Measurements from ENCODE around the gene BRCC3. TPM values are rescaled to one million over a fixed set of nuclear protein-coding genes. Genes with fewer than 3 reads are reported as not detected.

BRCC3 gene
- total RNA-seq, 1 donor from 2014 or later, result 15.8 TPM

- no peak for DNase-seq (ENCODE audit: low spot score)
- no peaks in the 10 kb centered on the region for H3K4me1 Mint-ChIP-seq (ENCODE audit: low read depth)
- no peak overlapping the region for H3K27ac Mint-ChIP-seq (ENCODE audit: unreplicated experiment)
- no peak overlapping the region for H3K4me3 Mint-ChIP-seq (ENCODE audit: unreplicated experiment)
- H3K36me3 Mint-ChIP-seq (ENCODE audit: low read depth), result peaks cover 2% of the 10 kb centered on the region
- no peak for TF ChIP-seq CTCF (IDR thresholded peaks at IDR 0.05)
- H3K27me3 Mint-ChIP-seq (ENCODE audit: low read depth), result no peaks in the 10 kb centered on the region
- H3K9me3 Mint-ChIP-seq (ENCODE audit: low read depth), result peaks cover 2% of the 10 kb centered on the region
Measured at GRCh38 chrX:155105919-155106318, 34.6 kb downstream of the BRCC3 start.

- Mint-ChIP-seq H3K9me3 (ENCODE audit: low read depth) (peaks cover 19% of the 10 kb centered on the region), H3K4me3 (ENCODE audit: unreplicated experiment) (no peak overlapping the region), H3K27ac (ENCODE audit: unreplicated experiment) (no peak overlapping the region), H3K36me3 (ENCODE audit: low read depth) (peaks cover 2% of the 10 kb centered on the region), H3K27me3 (ENCODE audit: low read depth) (no peaks in the 10 kb centered on the region), H3K4me1 (ENCODE audit: low read depth) (no peaks in the 10 kb centered on the region)
- no peak for DNase-seq (ENCODE audit: low spot score)
- no peak for TF ChIP-seq CTCF (IDR thresholded peaks at IDR 0.05)
Measured at GRCh38 chrX:155108427-155108826, 37.1 kb downstream of the BRCC3 start.

- H3K36me3 Mint-ChIP-seq (ENCODE audit: low read depth), result peaks cover 3% of the 10 kb centered on the region
- no peak overlapping the region for H3K4me3 Mint-ChIP-seq (ENCODE audit: unreplicated experiment)
- no peaks in the 10 kb centered on the region for H3K4me1 Mint-ChIP-seq (ENCODE audit: low read depth)
- peaks cover 32% of the 10 kb centered on the region for H3K9me3 Mint-ChIP-seq (ENCODE audit: low read depth)
- H3K27me3 Mint-ChIP-seq (ENCODE audit: low read depth), result no peaks in the 10 kb centered on the region
- no peak for DNase-seq (ENCODE audit: low spot score)
- no peak overlapping the region for H3K27ac Mint-ChIP-seq (ENCODE audit: unreplicated experiment)
- no peak for TF ChIP-seq CTCF (IDR thresholded peaks at IDR 0.05)
Measured at GRCh38 chrX:155112171-155112570, 40.9 kb downstream of the BRCC3 start.

GRCh38 chrX:155113097-155113496 lies 41.8 kb downstream of the BRCC3 start:
- no peak for TF ChIP-seq CTCF (IDR thresholded peaks at IDR 0.05)
- Mint-ChIP-seq H3K27me3 (ENCODE audit: low read depth) (no peaks in the 10 kb centered on the region), H3K36me3 (ENCODE audit: low read depth) (peaks cover 4% of the 10 kb centered on the region), H3K9me3 (ENCODE audit: low read depth) (peaks cover 32% of the 10 kb centered on the region), H3K4me3 (ENCODE audit: unreplicated experiment) (no peak overlapping the region), H3K4me1 (ENCODE audit: low read depth) (no peaks in the 10 kb centered on the region), H3K27ac (ENCODE audit: unreplicated experiment) (no peak overlapping the region)
- DNase-seq (ENCODE audit: low spot score), result no peak

- Mint-ChIP-seq H3K9me3 (ENCODE audit: low read depth) (peaks cover 30% of the 10 kb centered on the region), H3K4me1 (ENCODE audit: low read depth) (no peaks in the 10 kb centered on the region), H3K36me3 (ENCODE audit: low read depth) (peaks cover 11% of the 10 kb centered on the region), H3K27ac (ENCODE audit: unreplicated experiment) (no peak overlapping the region), H3K27me3 (ENCODE audit: low read depth) (no peaks in the 10 kb centered on the region), H3K4me3 (ENCODE audit: unreplicated experiment) (no peak overlapping the region)
- no peak for DNase-seq (ENCODE audit: low spot score)
- no peak for TF ChIP-seq CTCF (IDR thresholded peaks at IDR 0.05)
Measured at GRCh38 chrX:155115174-155115819, 44.0 kb downstream of the BRCC3 start.

Data from chondrocyte (in vitro differentiated cells).